Activated T-cell treated with anti-CD3 and anti-CD28 coated beads for 48 hours (primary cell): Measurements from ENCODE around the gene PCNX2.

Experiments used
- DNase-seq: peaks from one replicate; pipeline ENCODE4 v3.0.0-alpha.2; 2020; ENCODE audit warnings: low read depth

Gene PCNX2

DNA sequence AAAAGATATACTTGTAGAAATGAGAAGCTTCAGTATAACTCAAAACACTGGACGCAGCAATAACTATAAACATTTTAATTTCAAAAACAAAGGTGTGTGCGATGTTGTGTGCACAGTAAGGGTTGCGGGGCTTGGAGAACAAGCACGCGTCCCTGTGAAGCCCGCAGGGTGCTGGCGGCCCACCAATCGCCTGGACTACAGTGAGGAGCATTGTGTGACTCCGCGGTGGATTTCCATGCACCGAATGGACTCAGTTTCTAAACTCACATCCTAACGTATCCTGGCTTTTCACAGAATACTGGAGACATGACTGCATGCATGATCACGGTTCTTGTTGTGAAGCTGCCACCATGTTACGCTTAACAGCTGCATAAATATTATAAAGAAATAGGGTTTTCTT, 312.1 kb downstream of the PCNX2 start:
- DNase-seq: no peak

DNA sequence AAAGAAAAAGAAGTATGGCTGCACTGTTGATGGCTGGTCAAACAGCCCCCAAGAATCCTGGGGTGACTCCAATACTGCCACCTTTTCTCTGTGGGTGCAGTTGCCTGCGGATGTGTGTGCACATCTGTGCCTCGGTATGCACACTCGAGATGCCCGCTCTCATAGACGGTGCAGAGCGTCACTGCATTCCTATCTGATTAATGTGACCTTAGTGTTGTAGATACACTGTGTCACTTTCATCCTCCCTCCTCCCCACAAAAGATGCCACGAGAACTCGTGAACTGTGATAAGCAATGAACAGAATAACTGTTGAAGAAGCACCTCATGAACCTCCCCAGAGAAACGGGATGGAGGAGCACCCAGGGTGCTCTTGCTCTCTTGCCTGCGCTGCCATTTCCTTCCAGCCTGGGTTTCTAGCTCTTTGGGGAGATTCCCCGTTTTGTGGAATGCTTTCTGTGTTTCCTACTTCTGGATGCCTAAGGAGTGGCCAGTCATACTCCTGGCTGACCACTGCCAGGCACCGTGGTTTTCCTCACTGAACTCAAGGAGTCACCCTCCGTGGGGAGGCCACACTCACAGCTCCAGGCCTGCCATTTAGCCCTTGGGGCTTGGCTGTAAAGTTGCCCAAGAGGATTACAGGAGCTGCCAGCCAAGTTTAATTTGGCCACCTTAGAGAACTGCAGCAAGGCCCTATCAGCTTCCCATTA, 313.1 kb downstream of the PCNX2 start:
- no peak for DNase-seq

DNA sequence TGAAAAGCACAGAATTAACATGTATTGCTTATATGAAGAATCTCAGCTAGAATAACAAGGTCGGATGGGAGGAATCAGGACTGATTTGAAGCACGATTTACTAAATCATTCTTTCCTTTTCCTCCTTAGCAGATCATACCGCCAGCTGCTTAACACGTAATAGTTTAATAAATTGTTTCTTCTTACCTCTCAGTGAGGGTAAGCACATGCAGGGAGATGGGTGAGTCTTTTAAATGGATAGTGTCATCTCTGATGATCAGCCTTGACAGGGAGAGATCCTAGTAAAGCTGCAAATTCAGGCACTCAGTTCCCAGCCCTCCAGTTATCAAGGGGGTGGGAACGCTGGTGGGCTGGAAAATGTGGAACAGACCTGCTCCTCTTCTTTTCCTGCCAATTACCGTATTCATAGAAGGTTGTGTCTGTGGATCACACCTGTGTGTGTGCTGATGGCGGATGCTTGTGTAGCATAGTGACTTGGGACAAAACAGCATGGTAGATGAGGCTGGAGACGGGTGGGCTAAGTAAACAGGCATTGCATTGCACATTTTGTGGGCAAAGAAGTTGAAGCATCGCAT, 314.5 kb downstream of the PCNX2 start:
- no peak for DNase-seq

DNA sequence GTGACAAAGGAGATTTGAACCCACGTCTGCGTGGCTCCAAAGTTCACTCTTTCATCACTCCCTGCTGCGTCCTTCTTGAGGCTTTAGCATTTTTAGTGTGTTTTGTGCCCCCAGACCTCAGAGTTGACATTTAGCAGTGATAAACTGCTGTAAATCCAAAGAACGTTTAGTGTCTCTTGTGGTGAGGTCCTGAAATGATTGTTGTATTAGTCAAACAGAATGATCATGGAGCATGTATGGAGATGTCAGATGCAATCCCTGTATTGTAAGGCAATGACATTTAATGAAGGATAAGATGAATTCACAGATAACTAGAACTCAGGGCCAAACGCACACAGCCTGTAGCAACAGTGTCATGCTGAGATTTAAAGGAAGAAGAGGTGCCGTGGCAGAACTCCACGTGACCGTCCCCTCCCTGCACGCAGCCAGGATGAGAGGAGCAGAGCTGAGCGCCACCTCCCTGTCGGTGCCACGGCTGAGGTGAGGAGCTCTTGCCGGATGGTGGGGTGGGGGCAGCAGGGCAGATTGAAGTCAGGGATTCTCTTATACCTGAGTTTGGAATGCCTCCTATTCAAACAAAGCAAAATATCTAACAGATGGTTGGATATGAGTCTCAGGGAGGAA, 315.1 kb downstream of the PCNX2 start:
- no peak for DNase-seq

DNA sequence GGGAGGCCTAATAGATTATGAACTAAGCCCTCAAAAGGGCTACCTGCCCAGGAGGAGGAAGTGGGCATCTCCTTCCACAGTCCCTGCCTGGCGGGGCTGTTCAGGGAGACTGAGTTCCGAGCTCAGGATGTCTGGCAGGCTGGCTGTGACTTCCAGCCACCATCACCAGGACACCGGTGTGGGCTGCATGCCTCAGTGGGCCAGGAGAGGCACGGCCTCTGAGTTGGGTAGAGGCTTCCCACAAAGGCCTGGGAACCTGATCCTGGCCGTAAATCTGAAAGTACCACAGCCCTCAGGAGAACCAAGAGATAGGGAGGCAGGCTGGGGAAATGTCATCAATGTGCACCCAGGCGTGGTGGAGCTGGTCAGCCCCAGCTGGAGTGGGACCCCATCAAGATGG, 316.0 kb downstream of the PCNX2 start:
- no peak for DNase-seq

DNA sequence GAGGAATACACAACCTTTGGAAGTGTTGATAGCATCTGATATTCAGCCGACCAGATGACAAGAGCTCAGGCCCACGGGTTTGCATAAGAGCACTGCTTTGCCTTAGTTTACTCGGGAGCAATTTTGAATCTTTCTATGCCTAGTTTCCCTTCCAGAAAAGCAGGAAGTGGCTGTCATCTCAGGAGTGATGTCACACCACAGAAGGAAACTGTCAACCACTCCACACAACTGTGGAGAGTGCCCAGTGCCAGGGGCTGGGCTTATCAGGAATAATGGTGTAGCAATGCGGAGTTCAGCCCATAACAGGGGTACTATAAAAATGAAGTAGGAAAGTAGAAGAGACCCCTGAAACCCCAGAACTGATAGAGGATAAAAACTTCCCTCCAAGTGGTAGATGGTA, 316.7 kb downstream of the PCNX2 start:
- DNase-seq: no peak

DNA sequence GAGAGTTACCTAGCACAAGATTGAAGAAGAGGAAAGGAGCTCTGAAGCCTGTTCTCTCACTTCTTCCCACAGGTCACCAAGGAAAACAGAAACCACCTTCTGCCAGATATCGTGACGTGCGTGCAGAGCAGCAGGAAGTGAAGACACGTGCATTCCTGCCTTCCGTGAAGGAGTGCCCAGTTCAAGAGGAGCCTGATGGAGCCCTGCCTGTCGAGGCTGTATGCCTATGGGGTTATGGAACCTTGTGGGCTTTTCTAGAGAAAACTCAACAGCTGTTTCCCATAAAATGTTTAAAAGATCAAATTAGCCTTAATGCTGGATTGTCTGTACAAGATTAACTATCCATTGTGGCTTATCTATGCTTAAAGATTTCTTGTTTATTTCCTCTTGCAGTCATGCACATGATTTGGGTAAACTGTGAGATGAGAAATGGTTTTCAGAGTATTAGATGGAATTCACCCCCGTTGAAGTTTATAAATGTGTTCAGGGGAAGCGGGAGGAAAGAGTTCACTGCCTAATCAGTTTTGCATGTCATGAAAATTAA, 317.4 kb downstream of the PCNX2 start:
- DNase-seq: no peak

DNA sequence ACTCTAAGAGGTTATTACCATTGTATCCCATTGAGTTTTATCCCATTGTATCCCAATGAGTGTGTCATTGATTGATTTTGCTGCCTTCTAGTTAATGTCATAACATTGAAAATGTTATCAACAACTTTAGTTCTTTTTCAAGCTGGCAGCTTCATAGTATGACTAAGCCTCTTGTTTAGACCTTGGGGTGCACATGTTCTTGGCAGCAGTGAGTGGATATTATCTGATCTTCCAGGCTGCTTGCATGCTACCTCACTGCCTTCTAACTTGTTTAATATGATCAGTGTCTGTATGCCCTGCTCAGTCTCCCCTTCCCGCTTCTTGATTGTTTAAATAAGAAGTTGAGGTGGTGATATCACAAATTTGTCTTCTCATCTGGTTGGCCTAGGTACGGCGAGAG, 320.6 kb downstream of the PCNX2 start:
- DNase-seq: no peak

DNA sequence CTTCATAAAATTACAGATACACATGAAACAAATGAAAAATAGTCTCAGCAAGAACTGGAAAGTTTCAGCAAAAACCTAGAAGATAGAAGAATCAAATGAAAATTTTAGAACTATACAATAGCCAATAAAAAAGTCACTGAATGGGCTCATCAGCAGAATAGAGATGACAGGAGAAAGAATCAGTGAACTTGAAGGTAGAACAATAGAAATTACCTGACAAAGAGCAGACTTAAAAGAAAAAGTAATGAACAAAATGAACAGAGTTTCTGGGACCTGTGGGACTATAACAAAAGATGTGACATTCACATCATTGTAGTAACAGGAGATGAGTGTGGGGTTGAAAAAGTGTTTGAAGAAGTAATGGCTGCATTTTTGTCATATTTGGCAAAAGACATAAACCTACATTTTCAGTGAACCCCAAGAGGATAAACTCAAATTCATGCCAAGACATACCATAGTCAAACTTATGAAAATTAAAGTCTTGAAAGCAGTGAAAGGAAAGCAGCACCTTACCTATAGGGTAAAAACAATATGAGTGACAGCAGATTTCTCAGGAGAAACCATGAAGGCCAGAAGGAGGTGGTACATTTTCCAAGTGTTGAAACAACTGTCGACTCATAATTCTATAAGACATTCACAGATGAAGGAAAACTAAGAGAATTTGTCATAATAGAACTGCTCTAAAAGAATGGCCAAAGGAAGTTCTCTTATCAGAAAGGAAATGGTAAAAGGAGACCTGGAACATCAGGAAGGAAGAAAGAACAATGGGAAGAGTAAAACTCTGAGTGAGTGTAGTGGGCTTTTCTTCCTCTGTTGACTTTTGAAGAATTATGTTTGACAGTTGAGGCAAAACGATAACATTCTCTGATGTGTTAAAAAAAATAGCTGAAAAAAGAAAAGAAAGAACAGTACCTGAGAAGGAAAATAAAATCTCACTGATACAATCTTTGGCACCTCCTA, 321.6 kb downstream of the PCNX2 start:
- DNase-seq: no peak

DNA sequence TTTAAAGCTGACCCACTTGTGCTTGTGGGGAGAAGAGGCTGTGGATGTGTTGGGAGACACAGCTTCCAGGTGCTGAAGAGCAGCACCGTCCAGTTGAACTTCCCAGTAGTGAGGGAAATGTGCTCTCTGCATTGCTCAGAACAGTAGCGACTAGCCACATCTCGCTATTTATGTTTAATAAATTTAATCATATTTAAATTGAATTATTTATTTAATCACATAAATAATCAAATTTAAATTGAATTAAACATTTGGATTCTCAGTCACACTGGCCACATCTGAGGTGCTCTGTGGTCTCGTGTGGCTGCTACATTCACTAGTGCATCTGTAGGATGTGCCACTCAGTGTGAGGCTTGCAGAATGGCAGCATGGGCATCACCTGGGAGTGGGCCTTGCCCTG, 325.0 kb downstream of the PCNX2 start:
- no peak for DNase-seq

DNA sequence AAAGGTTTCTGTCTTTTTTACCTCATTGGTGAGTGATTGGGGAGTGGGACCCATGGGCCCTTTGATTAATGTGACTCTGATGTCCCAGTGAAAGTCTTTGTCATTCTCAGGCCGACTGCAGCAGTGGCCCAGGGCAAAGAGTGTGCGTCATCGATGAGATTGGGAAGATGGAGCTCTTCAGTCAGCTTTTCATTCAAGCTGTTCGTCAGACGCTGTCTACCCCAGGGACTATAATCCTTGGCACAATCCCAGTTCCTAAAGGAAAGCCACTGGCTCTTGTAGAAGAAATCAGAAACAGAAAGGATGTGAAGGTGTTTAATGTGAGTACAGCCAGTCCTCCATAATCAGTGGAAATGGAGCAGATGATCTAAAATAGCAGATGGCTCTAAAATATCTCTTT, 325.7 kb downstream of the PCNX2 start:
- DNase-seq: no peak

DNA sequence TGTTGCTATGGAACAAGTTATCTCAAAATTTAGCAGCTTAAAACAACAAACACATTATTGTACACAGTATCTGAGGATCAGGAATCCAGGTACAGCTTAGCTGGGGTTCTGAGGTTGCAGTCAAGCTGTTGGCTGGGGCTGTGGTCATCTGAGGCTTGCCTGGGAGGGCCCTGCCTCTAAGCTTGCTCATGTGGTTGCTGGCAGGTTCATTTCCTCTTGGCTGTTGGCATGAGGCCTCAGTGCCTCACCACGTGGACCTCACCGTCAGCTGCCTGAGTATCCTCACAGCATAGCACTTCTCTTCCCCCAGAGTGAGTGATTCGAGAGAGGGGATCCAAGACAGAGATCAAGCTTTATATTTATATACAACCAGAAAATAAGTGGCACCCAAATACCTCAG, 326.6 kb downstream of the PCNX2 start:
- DNase-seq: no peak

DNA sequence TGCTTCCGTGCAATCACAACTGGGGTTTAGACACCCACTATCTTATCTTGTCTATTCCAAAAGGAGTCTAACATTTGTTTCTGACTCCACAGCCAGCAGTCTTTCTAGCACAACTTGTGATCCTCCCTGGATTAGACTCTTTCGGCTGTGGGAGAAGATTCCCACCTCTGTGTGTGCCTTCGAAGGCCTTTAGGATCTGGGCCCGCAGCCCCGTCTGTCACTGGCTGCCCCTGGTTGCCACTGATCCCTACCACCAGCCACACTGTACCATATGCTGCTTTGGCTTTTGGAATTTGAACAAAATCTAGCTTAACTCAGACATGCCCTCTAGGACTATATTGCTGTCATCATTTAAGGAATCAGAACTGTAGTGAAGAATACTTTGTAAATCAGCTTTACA, 327.1 kb downstream of the PCNX2 start:
- no peak for DNase-seq

DNA sequence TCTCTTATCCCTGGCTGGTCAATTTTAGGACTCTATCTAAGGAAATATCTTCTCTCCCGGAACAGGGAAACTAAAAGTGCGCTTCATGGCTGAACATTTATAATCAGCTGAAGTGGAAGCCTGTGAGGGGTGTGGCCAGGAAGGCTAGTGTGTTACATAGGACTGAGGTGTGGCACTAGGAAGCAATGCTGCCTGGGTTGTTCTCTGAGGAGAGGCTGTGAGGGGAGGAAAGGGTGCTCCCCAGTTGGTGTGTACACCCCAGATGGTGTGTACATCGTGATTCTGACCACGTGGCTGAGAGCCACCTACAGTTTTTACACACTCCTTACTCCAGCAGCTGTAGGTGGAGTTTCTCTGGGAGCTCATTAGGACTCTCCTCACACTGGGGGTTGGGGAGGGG, 328.9 kb downstream of the PCNX2 start:
- DNase-seq: no peak

DNA sequence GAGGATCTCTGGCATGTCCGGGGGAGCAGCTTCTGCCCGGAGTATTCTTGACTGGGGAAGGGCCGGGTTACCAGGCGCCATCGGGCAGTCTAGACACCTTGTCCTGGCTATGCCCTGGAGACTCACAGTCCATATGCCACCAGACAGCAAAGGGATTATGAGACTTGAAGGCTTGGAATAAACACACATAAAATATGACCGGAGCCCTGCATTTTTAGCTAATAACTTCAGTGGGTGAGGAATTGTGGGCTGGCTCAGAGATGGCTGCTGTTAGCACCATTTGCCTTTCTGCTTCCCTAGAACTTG, 329.7 kb downstream of the PCNX2 start:
- DNase-seq: no peak

DNA sequence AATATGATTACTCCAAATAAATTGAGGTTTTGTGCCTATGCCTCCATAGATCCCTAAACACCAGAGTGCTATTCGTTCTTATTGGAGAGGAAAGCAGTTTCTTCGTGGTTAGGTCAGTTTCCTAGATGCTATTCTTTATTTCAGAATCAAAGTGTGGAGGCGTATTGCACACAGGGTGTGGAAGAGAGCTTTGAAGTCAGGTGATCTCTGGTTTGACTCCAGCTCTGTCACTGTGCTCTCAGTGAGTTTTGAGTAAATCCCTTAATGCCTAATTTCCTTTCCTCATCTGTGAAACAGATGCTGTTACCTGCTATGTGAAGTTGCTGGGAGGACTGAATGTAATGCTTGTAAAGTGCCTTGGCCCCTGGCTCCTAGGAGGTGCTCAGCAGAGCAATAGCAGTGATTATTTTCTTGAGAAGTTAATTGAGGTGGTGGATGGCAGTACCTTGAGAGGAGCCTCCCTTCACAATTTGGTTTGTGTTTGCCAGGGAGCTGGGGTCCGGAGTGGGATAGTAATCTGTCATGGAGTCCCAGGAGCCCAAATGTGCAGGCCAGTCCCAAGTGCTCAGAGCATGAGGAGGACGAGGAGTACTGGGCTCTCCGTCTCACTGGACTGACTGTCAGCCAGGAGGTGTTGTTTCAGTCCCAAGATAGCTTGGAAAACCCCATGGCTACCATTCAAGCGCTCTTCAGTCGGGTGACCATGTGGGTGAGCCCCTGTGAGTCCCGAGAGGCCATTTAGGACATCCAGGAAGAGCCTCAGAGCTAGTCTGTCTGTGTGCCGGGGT, 330.2 kb downstream of the PCNX2 start:
- no peak for DNase-seq

DNA sequence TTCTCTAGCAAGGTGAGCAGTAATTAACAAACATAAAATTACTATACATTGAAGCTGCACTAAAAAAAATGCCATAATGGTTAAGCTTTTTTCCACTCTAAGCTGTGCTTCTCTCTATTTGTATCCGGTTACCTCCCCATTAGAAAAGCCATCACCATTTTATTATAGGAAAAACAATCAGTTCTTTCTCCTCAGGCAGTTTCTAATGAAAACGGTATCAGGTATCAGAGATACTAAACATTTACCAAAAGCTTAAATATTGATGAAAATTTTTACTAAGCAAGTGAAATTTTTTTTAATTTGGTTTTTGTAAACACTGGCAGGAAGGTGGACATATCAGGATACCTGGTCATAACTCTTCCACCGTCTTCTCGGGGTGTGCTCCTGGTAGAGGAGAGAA, 330.9 kb downstream of the PCNX2 start:
- DNase-seq: no peak

DNA sequence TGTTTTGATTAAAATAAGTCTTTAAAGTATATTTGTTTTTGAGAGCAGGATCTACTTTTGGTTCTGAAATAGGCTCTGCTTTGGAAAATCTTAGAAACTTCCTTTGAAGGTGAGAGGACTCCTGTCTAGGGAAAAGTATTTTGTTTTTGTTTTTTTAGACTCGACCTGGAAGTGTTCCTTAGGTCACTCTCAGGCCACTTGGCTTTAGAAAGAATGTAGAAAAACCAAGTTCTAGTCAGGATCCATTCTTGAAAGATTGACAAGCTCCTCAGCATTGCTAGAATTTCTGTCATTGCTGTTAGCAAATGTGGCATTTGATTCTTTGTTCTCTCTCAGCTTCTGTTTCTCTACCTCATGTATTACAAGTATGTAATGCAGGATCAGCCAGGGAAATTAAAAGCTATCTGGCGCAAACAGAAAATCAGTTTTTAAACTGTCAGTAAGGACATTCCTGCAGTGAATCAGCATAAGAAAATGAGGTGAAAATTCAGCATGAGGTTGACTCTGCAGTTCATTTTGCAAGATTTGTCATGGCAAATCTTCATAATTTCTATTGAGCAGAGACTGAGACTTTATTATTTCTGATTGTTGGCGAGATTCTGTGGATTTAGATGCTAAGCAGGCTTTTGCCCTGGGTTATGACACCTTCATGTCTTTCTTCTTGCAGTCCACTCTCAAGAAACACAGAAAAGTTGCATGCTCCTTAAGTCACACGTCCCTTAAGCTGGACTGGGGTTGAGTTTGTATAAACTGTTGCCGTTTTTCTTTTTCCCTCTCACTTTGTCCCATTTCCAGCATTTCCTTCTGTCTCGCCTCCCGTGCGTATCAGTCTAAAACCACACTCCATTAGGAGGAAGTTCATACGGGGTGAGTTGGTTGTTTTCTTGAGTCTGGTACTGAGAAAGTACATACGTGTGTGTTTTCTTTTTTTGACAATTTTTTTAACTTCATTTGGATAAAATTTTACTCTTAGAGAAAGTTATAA, 332.5 kb downstream of the PCNX2 start:
- DNase-seq: no peak

DNA sequence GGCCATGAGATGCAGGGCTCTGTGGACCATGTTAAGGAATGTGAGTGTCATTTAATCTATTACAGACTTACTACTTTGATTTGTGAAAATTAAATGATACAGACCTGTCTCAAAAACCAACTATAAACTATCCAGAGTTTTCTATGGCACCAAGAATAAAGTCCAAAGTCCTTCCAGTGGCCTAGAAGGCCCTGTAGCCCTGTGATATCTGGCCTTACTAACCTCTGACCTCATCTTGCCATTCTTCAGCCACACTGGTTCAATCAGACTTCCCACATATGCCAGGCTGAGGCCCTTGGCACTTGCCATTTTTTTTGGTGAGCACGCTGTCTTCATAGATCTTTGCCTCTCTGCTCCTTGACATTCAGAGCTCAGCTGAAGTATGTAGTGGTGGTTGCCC, 337.5 kb downstream of the PCNX2 start:
- no peak for DNase-seq

DNA sequence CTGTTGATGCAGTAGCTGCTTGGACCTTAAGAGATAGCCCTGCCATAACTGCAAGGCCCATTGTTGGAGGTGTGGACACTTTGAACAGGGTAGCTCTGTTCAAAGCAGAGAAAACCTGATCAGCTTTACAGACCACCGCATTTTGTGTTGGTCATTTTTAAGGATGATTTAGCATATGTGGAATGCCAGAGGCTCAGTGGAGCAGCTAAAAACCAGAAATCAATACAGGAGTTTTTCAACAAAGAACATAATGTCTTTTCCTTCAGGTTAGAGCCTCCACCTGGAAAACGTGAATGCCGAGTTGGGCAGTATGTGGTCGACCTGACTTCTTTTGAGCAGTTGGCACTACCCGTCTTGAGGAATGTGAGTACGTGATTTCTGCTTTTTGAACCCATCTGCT, 339.4 kb downstream of the PCNX2 start:
- DNase-seq: no peak
